Stimulated activated CD8-positive, alpha-beta memory T cell treated with anti-CD3 and anti-CD28 coated beads, Interleukin-2, amount 100 ng/mL, for 48 hours (primary cell): ENCODE results near the gene SFR1.
"Not testable (repeated sequence)": the region's sequence is repeated elsewhere in the genome, so short reads cannot be mapped to it uniquely, and the experiment has no call there.

Experiments used
- DNase-seq, 2 donors: peaks; one replicate each; pipeline ENCODE4 v3.0.0-alpha.2; 2020; ENCODE audit warnings: low read depth in 2 of 2

Gene SFR1

GRCh38 chr10:104174136-104174535 is 52.2 kb downstream of the SFR1 start:
- DNase-seq = not testable (repeated sequence)
